Measurements from ENCODE around the gene RNU4-1.
A peak's percentile ranks its signal among the peaks of the same experiment; 100 is the strongest.

RNU4-1 gene

DNA sequence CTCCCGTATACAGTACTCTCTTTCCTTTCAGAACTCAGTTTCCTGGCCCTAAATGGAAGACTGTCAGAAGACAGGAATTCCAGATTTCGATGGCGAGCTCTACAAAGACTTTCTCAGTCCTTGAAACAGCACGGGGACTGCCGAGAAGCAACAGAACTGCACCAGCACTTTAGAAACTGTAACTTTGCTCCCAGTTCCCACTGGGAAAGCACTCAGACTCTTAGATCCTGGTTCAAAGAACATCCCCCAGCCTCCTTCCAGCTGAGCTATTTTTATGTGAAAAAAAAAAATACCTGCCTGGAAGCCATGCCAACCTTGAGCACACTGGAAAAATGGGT is 29.3 kb downstream of the RNU4-1 start:
- DNase-seq (ENCODE audit: low read depth) = no peak
- TF ChIP-seq, protein P1, sequence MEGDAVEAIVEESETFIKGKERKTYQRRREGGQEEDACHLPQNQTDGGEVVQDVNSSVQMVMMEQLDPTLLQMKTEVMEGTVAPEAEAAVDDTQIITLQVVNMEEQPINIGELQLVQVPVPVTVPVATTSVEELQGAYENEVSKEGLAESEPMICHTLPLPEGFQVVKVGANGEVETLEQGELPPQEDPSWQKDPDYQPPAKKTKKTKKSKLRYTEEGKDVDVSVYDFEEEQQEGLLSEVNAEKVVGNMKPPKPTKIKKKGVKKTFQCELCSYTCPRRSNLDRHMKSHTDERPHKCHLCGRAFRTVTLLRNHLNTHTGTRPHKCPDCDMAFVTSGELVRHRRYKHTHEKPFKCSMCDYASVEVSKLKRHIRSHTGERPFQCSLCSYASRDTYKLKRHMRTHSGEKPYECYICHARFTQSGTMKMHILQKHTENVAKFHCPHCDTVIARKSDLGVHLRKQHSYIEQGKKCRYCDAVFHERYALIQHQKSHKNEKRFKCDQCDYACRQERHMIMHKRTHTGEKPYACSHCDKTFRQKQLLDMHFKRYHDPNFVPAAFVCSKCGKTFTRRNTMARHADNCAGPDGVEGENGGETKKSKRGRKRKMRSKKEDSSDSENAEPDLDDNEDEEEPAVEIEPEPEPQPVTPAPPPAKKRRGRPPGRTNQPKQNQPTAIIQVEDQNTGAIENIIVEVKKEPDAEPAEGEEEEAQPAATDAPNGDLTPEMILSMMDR (IDR thresholded peaks at IDR 0.05; ENCODE audit: low read length, missing control alignments) = no peak
- peak overlapping the region; percentile 86 for H3K4me3 ChIP-seq (replicated peaks; ENCODE audit: low read depth, low read length)

DNA sequence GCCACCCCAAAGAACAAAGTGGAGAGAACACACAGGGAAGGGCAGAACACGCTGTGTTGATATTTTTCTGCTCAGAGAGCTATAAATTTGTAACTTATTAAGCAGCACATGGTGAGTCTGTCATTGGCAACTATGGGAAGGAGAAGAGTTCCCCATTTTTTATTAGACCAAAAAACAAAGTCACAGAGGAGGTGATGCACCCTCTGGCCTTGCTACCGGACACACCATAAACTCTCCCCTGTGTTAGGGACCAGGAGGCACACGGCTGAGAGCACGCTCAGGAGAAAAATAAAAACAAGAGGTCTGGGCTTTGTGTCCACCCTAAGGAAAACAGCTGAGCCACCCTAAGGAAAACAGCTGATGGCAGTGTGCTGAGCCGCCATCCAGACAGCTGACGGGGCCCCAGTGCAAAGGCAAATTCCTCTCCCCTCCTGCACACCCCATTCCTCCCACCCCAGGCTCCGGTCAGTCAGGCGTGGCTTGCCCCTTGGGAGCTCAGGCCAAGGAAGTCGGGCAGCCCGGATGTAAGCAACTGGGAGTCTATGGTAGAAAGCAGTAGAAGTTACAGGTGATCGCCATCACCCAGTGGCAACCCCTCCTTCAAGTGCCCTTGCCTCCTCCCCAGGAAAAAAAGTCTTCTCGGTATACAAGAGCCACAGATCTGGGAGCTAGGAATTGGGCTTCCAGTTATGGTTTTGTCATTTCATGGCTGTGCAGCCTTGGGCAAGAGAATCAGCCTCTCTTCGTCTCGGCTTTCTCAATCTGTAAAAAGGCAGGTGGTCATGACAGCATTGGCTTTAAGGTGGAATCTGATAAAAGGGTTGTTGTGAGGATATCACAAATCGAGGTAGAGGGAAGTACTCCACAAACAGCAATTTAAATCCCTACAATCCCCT is 29.9 kb downstream of the RNU4-1 start:
- peak; percentile 28 for DNase-seq (ENCODE audit: low read depth)
- peak overlapping the region; percentile 86 for H3K4me3 ChIP-seq (replicated peaks; ENCODE audit: low read depth, low read length)
- TF ChIP-seq, protein P1 (IDR thresholded peaks at IDR 0.05; ENCODE audit: low read length, missing control alignments) = no peak

DNA sequence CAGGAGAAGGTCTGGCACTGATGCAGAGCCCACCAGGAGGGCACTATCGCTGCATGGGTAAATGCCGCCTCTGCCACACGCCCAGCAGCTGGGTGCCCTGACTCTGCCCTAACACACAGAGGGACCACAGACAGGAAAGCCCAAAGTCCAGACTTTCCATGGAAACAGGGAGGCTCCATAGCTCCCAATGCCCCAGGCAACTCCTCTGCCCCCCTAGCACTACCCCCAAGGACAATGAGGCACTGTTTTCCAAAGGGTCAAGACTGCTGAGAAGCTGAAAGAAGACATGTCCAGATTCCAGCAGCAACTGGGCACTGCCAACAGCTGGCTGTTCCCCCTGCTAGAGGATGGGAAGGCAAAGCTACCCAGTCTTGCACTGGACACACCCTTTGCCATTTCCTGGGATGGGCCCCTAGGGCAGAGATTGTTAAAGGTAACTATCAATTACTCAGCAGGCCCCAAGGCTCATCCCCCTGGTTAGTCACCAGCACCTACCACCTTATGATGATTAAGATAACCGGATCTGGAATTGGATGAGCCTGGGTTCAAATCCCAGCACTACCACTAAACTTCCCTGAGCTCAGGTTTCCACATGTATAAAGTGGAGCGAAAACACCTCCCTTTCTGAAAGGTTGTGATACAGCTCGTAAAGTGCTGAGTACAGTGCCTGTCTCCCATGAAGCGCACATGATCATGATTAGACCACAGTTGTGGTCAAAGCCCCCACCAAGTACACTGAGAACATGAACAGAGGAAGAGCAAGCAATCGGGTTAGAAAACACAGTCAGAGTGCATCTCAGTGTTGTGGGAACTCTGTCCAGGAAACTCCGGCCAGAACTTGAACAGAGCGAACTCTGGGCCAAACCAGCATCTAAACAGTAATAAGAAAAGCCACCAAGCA is 30.8 kb downstream of the RNU4-1 start:
- TF ChIP-seq, protein P1 (IDR thresholded peaks at IDR 0.05; ENCODE audit: low read length, missing control alignments) = no peak

DNA sequence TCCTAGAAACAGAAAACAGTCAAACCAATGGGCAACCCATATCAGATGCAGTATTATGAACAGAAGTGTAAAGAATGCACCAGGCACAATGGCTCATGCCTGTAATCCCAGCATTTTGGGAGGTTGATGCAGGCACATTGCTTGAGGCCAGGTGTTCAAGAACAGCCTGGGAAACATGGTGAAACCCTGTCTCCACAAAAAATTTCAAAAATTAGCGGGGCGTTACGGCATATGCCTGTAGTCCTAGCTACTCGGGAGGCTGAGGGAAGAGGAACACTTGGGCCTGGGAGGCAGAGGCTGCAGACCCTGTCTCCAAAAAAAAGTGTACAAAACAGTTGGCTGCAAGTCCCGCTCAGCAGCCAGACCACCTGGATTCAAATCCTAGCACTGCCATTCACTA is 32.4 kb downstream of the RNU4-1 start:
- no peak for DNase-seq (ENCODE audit: low read depth)
- H3K4me3 ChIP-seq (replicated peaks; ENCODE audit: low read depth, low read length) = no peak overlapping the region
- TF ChIP-seq, protein P1 (IDR thresholded peaks at IDR 0.05; ENCODE audit: low read length, missing control alignments) = no peak

More for the DNA sequence above, 30.8 kb downstream of the RNU4-1 start:
- H3K4me3 ChIP-seq (replicated peaks; ENCODE audit: low read depth, low read length) = peak overlapping the region; percentile 86
- no peak for DNase-seq (ENCODE audit: low read depth)

DNA sequence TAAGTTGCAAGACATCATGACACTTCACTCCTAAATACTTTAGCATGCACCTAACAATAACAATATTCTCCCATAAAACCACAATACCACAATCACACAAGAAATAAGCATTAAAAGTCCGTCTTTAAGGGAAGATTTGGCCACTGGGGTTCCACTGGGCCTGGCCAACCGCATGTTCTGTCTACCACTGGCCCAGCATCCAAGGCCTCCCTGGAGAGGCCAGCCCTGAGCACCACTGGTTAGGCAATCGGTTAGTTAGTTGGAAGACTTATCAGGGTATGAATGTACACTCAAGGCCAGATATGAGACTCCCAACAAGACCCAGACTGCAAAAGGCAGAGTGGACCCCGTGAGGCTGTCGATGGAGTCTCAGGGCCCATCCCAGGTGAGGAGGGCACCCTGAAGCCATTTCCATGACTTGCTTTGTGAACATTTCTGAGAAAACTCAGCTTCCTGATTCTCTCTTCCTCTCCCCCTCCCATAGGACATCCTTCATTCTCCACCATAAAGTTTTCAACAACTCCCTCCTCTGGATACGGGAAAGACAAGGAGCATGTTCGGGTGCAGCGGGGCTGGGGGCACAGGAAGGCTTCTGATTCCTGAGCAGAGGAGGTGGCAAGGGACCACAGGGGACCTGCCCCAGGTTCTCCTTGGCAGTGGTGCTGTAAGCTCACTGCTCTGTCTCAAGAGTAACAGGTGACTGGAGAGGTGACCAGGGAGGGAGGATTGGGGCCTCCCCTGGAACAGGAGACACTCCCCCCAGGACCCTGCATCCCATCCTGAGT is 33.4 kb downstream of the RNU4-1 start:
- H3K4me3 ChIP-seq (replicated peaks; ENCODE audit: low read depth, low read length) = no peak overlapping the region
- TF ChIP-seq, protein P1 (IDR thresholded peaks at IDR 0.05; ENCODE audit: low read length, missing control alignments) = no peak
- peak; percentile 52 for DNase-seq (ENCODE audit: low read depth)

DNA sequence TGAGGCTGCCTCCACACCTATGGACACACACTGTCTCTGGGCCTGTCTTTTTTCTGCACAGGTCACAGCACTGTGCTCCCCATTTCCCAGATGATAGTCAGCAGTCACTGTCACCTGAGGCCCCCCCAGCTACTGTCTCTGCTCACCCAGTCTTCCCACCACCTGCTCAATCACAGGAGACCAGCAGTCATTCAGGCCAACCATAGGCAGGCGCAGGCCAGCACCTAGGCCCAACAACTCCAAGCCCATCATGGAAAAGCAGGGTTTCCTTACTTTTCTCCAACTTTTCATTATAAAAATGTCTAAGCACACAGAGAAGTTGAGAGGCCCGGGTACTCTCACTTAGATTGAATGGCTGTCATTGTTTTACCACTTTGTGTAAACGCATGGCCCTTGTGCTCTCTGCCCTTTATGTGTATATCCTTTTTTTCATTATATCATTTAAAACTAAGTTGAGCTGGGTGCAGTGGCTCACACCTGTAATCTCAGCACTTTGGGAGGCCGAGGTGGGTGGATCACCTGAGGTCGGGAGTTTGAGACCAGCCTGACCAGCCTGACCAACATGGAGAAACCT is 34.6 kb downstream of the RNU4-1 start:
- TF ChIP-seq, protein P1 (IDR thresholded peaks at IDR 0.05; ENCODE audit: low read length, missing control alignments) = no peak
- no peak overlapping the region for H3K4me3 ChIP-seq (replicated peaks; ENCODE audit: low read depth, low read length)

More for the DNA sequence above, 34.6 kb downstream of the RNU4-1 start:
- no peak for DNase-seq (ENCODE audit: low read depth)

All from fibroblast of pulmonary artery (primary cell).